Kidney epithelial cell (primary cell): Measurements from ENCODE around the gene NFATC1. TPM values are rescaled to one million over a fixed set of nuclear protein-coding genes. Genes with fewer than 3 reads are reported as not detected.

ENCODE experiments used
- DNase-seq: peaks from one replicate; pipeline ENCODE4 v3.0.0-alpha.2; 2010; ENCODE audit warnings: low read depth
- H3K27me3 ChIP-seq: 2 replicates; pipeline ENCODE4 v1.6.0; 2011; ENCODE audit warnings: low read length; ENCODE audit not compliant: control insufficient read depth, insufficient read depth
- H3K36me3 ChIP-seq: 2 replicates; pipeline ENCODE4 v1.5.1; 2011; ENCODE audit warnings: low read length; ENCODE audit not compliant: control insufficient read depth, insufficient read depth
- H3K4me3 ChIP-seq: 2 replicates; pipeline ENCODE4 v1.5.1; 2011; ENCODE audit warnings: low read depth, mild to moderate bottlenecking, control low read depth, low read length
- total RNA-seq: library from RNA; depleted of rRNA; stranded (reverse); fragments of >200 nt; gene quantifications from 2 replicates; pipeline ENCODE4 v1.2.3, GENCODE V29; 2015
- TF ChIP-seq, protein P1 (sequence below): IDR thresholded peaks from 2 replicates; pipeline ENCODE4 v1.5.1; 2011; ENCODE audit warnings: mild to moderate bottlenecking, moderate library complexity, low read length, control low read depth, inconsistent platforms; ENCODE audit not compliant: insufficient read depth, poor library complexity, severe bottlenecking

NFATC1 gene
- total RNA-seq, 1 donor from 2014 or later, result 2.7 TPM

DNA sequence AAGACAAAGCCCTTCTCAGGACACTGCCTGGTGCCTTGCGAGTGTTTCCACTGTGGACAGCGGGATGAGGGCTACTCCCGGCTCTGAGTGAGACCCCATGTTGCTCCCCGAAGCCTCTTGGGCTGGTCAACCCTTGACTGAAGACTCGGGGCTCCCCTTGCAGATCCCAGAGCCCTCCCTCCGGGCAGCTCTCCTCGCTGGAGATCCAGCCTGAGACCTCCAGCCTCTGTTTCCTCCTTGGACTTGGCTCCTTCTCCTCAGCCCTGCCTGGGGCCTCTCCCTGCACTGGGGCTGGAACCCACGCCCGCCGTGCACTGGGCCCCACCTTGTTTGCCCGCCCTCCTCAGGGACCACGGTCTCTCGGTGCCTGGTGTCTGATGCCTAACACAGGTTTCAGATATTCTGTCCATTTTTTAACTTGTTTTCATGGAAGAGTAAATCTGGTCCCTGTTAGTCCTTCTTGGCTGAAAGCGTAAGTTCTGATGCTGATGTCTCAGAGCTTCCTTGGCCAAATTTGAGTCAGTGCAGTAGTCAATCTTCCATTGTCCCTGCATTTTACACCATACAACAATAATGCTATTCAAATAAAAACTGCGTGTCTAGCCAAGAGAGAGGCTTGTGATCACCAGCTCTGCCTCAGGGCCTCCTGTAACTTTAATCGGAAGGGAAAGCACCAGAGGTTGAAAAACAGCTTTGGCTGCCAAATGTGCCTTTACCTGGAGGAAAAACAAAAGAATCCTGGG lies 144.6 kb downstream of the NFATC1 start:
- DNase-seq, result no peak
- TF ChIP-seq, protein P1, sequence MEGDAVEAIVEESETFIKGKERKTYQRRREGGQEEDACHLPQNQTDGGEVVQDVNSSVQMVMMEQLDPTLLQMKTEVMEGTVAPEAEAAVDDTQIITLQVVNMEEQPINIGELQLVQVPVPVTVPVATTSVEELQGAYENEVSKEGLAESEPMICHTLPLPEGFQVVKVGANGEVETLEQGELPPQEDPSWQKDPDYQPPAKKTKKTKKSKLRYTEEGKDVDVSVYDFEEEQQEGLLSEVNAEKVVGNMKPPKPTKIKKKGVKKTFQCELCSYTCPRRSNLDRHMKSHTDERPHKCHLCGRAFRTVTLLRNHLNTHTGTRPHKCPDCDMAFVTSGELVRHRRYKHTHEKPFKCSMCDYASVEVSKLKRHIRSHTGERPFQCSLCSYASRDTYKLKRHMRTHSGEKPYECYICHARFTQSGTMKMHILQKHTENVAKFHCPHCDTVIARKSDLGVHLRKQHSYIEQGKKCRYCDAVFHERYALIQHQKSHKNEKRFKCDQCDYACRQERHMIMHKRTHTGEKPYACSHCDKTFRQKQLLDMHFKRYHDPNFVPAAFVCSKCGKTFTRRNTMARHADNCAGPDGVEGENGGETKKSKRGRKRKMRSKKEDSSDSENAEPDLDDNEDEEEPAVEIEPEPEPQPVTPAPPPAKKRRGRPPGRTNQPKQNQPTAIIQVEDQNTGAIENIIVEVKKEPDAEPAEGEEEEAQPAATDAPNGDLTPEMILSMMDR, result no peak
- peaks cover 2% of the 10 kb centered on the region for H3K27me3 ChIP-seq

DNA sequence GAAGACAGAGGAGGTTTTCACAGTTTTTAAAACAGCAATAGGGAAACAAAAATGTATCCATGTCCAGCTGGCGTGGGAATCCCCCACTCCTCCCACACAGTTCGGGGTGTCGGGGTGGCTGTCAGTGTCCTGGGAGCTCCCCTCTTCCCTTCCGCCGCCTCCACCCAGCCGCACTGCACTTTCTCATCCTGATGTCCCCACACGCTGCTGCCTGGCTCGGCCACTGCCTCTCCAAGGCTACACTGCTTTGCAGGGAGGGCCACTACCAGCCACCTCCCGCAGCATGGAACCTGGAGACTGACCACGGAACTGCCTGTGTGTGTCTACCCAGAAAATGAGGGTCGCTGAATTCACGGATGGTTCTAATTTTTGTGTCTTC lies 145.2 kb downstream of the NFATC1 start:
- no peak for DNase-seq
- peaks cover 2% of the 10 kb centered on the region for H3K27me3 ChIP-seq
- H3K4me3 ChIP-seq, result no peak overlapping the region

More for the DNA sequence above, 144.6 kb downstream of the NFATC1 start:
- Histone ChIP-seq H3K4me3 (no peak overlapping the region), H3K36me3 (no peaks in the 10 kb centered on the region)

DNA sequence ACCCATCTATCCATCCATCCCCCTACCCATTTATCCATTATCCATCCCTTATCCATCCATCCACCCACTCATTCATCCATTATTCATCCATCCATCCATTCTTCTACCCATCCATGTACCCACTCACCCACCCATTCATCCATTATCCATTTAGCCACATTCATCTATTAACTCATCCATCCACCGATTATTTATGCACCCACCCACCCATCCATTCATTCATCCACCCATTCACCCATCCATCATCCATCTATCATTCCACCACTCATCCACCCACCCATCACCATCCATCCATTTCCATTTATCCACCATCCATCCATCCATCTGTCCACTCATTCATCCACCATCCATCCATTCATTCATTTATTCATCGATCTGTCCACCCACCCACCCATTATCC lies 146.5 kb downstream of the NFATC1 start:
- TF ChIP-seq, protein P1, result no peak
- H3K4me3 ChIP-seq, result no peak overlapping the region
- H3K27me3 ChIP-seq, result peaks cover 6% of the 10 kb centered on the region
- no peak for DNase-seq
- H3K36me3 ChIP-seq, result no peaks in the 10 kb centered on the region

More for the DNA sequence above, 145.2 kb downstream of the NFATC1 start:
- no peaks in the 10 kb centered on the region for H3K36me3 ChIP-seq
- TF ChIP-seq, protein P1, result no peak

DNA sequence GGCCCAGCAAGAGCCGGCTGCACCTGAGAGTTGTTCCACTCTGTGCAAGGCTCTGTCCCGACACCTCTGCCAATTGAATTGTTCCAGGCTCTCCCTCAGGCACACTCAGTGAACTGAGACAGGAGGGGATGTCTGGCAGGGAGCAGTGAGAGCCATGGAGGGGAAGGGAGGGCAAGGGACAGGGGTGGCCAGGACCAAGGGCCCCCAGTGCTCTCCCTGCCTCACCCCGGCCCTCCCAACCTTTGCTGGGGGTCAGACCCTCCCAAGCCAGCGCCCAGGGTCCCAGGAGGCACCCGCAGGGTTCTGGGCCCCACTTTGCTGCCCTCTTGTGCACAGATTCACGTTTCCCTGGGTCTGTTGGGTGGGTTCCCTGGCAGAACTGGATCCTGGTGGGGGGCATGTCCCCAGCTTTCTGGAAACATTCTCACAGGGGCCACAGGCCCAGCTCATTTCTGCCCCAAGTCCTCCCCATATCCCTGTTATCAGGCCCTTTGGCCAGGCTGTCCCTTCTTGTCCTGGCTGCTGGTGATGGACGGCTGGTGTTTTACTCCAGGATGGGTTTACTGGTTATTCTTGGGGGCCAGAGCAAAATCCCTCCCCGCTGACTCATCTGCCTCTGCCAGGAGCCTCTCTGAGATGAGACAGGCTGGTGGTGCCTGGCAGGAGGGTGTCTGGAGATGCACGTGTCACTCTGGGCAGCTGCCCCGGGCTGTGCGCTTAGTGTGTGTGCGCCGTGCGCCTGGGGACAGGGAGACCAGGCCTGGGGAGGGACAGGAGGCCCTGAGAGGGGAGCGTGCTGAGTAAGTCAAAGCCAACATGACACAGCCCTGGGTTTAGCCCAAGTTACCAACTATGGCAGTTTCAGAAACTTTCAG lies 147.4 kb downstream of the NFATC1 start:
- TF ChIP-seq, protein P1, result no peak
- Histone ChIP-seq H3K27me3 (peaks cover 15% of the 10 kb centered on the region), H3K4me3 (no peak overlapping the region), H3K36me3 (no peaks in the 10 kb centered on the region)
- no peak for DNase-seq

DNA sequence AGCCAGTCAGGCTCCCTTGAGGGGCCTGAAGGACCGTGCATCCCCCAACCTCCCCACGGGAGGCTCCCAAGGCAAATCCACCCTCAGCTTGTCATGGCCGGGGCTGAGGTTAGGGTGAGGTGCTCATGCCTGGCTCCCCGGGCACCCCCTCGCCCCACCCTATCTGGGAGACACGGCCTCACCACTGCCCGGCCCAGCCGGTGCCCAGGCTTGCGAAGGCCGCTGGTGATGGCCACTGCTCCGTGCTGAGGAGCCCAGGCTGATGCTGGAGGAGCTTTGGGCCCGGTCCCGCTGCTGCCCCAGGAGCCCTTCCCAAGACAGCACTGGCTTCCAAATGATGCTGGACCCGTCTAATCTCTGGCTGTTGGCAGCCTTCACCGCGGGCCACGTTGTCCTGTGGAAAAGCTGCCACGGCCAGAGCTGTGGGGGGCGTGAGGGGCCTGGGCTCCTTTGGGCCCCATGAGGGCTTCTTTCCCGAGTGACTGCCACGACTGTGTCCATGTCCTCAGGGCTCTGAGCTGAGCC lies 148.2 kb downstream of the NFATC1 start:
- DNase-seq, result no peak
- no peaks in the 10 kb centered on the region for H3K36me3 ChIP-seq
- no peak overlapping the region for H3K4me3 ChIP-seq
- TF ChIP-seq, protein P1, result no peak
- H3K27me3 ChIP-seq, result peaks cover 17% of the 10 kb centered on the region
